H9 (cell line): ENCODE data around the gene TDP1. TPM values are rescaled to one million over a fixed set of nuclear protein-coding genes. Genes with fewer than 3 reads are reported as not detected.

ENCODE experiments used
- DNase-seq: peaks from one replicate; pipeline ENCODE4 v3.0.0-alpha.2; 2017
- H2AFZ ChIP-seq: one replicate; pipeline ENCODE4 v1.6.1; 2013; ENCODE audit warnings: mild to moderate bottlenecking, low read length, control low read depth, moderate library complexity
- H2AK5ac ChIP-seq: 2 replicates; pipeline ENCODE4 v1.6.1; 2013; ENCODE audit warnings: low read length, control low read depth, mixed read lengths; ENCODE audit not compliant: insufficient read length
- H2BK120ac ChIP-seq: one replicate; pipeline ENCODE4 v1.6.1; 2013; ENCODE audit warnings: low read depth, mild to moderate bottlenecking, low read length, control low read depth, inconsistent platforms; ENCODE audit not compliant: poor library complexity, severe bottlenecking
- H2BK12ac ChIP-seq: 2 replicates; pipeline ENCODE4 v1.6.1; 2013; ENCODE audit warnings: low read length, control low read depth, mixed read lengths, low read depth; ENCODE audit not compliant: insufficient read length
- H2BK15ac ChIP-seq: 2 replicates; pipeline ENCODE4 v1.6.1; 2013; ENCODE audit warnings: low read depth, low read length, control low read depth
- H2BK20ac ChIP-seq: one replicate; pipeline ENCODE4 v1.6.1; 2013; ENCODE audit warnings: low read depth, mild to moderate bottlenecking, low read length, control low read depth, inconsistent platforms; ENCODE audit not compliant: poor library complexity, severe bottlenecking
- H2BK5ac ChIP-seq: 2 replicates; pipeline ENCODE4 v1.6.1; 2013; ENCODE audit warnings: low read length, control low read depth, mixed read lengths; ENCODE audit not compliant: insufficient read length
- H3K14ac ChIP-seq: 2 replicates; pipeline ENCODE4 v1.6.1; 2013; ENCODE audit warnings: low read length, control low read depth; ENCODE audit not compliant: insufficient read depth
- H3K18ac ChIP-seq: 2 replicates; pipeline ENCODE4 v1.6.1; 2013; ENCODE audit warnings: low read depth, mild to moderate bottlenecking, mixed read lengths, low read length, control low read depth; ENCODE audit not compliant: insufficient read length
- H3K23ac ChIP-seq: 2 replicates; pipeline ENCODE4 v1.6.1; 2013; ENCODE audit warnings: low read length, control low read depth, mixed read lengths, low read depth; ENCODE audit not compliant: insufficient read length
- H3K23me2 ChIP-seq: 2 replicates; pipeline ENCODE4 v1.6.1; 2013; ENCODE audit warnings: low read depth, mild to moderate bottlenecking, mixed read lengths, low read length, control low read depth; ENCODE audit not compliant: insufficient read length, poor library complexity, severe bottlenecking
- H3K27ac ChIP-seq: 2 replicates; pipeline ENCODE4 v1.5.1; 2013; ENCODE audit warnings: low read length, control low read depth, mixed read lengths, low read depth; ENCODE audit not compliant: insufficient read length
- H3K27me3 ChIP-seq: 2 replicates; pipeline ENCODE4 v1.6.1; 2013; ENCODE audit warnings: low read length, control low read depth, inconsistent platforms; ENCODE audit not compliant: insufficient read depth
- H3K4ac ChIP-seq: 2 replicates; pipeline ENCODE4 v1.6.1; 2013; ENCODE audit warnings: low read depth, mild to moderate bottlenecking, control low read depth, inconsistent platforms, low read length, moderate library complexity
- H3K4me1 ChIP-seq: 2 replicates; pipeline ENCODE4 v1.6.1; 2013; ENCODE audit warnings: low read length, control low read depth, inconsistent platforms; ENCODE audit not compliant: insufficient read depth
- H3K4me2 ChIP-seq: 2 replicates; pipeline ENCODE4 v1.6.1; 2013; ENCODE audit warnings: low read length, control low read depth, mixed read lengths; ENCODE audit not compliant: insufficient read length, insufficient read depth
- H3K56ac ChIP-seq: 2 replicates; pipeline ENCODE4 v1.6.1; 2013; ENCODE audit warnings: low read depth, mild to moderate bottlenecking, mixed read lengths, low read length, control low read depth; ENCODE audit not compliant: insufficient read length
- H3K79me1 ChIP-seq: 2 replicates; pipeline ENCODE4 v1.6.1; 2013; ENCODE audit warnings: low read depth, mild to moderate bottlenecking, moderate library complexity, low read length, control low read depth, inconsistent platforms; ENCODE audit not compliant: insufficient read depth, poor library complexity, severe bottlenecking
- H3K79me2 ChIP-seq: 2 replicates; pipeline ENCODE4 v1.6.1; 2013; ENCODE audit warnings: low read length, control low read depth, inconsistent platforms; ENCODE audit not compliant: insufficient read depth
- H3K9ac ChIP-seq: 2 replicates; pipeline ENCODE4 v1.6.1; 2013; ENCODE audit warnings: low read length, control low read depth, mixed read lengths; ENCODE audit not compliant: insufficient read length; ENCODE audit errors: extremely low read depth
- H3K9me3 ChIP-seq: one replicate; pipeline ENCODE4 v1.6.1; 2013; ENCODE audit warnings: low read depth, low read length, inconsistent platforms; ENCODE audit not compliant: control insufficient read depth
- H3T11ph ChIP-seq: one replicate; pipeline ENCODE4 v1.6.1; 2013; ENCODE audit warnings: mild to moderate bottlenecking, low read length, control low read depth, inconsistent platforms
- H4K20me1 ChIP-seq: one replicate; pipeline ENCODE4 v1.6.1; 2013; ENCODE audit not compliant: control insufficient read depth, insufficient read length, insufficient read depth
- H4K5ac ChIP-seq: 2 replicates; pipeline ENCODE4 v1.6.1; 2013; ENCODE audit warnings: low read depth, mild to moderate bottlenecking, mixed read lengths, low read length, control low read depth; ENCODE audit not compliant: insufficient read length
- H4K8ac ChIP-seq: replicated peaks from 2 replicates; pipeline ENCODE4 v1.6.1; 2013; ENCODE audit warnings: low read length, control low read depth, mixed read lengths, low read depth; ENCODE audit not compliant: insufficient read length
- H4K91ac ChIP-seq: 2 replicates; pipeline ENCODE4 v1.6.1; 2013; ENCODE audit warnings: low read depth, mild to moderate bottlenecking, moderate library complexity, mixed read lengths, low read length, control low read depth; ENCODE audit not compliant: insufficient read length
- H3K27ac Mint-ChIP-seq, 3 experiments: 2 replicates in 2 of 3; 3 replicates in 1 of 3; pipeline ENCODE4 v1.8.0; 2020 to 2021; ENCODE audit warnings: mixed read lengths in 3 of 3, mild to moderate bottlenecking in 1 of 3, moderate library complexity in 1 of 3
- H3K27me3 Mint-ChIP-seq: 2 replicates; pipeline ENCODE4 v1.8.0; 2021; ENCODE audit warnings: low read depth, mild to moderate bottlenecking, moderate library complexity, mixed read lengths
- H3K36me3 Mint-ChIP-seq, 3 experiments: 2 replicates in 2 of 3; 3 replicates in 1 of 3; pipeline ENCODE4 v1.8.0; 2020 to 2021; ENCODE audit warnings: low read depth in 3 of 3, mixed read lengths in 3 of 3; ENCODE audit not compliant: insufficient read depth in 1 of 3
- H3K4me1 Mint-ChIP-seq, 2 experiments: 2 replicates each; pipeline ENCODE4 v1.8.0; 2020; ENCODE audit warnings: mixed read lengths in 2 of 2
- H3K4me3 Mint-ChIP-seq, 2 experiments: 2 replicates in 1 of 2; 3 replicates in 1 of 2; pipeline ENCODE4 v1.8.0; 2020 to 2021; ENCODE audit warnings: mild to moderate bottlenecking in 2 of 2, mixed read lengths in 2 of 2, moderate library complexity in 1 of 2
- H3K9me3 Mint-ChIP-seq, 2 experiments: 2 replicates in 1 of 2; 3 replicates in 1 of 2; pipeline ENCODE4 v1.8.0; 2020; ENCODE audit warnings: mild to moderate bottlenecking in 2 of 2, mixed read lengths in 2 of 2, moderate library complexity in 1 of 2
- CTCF ChIP-seq: fragments of 200-600 bp; sonication (generic); conservative IDR thresholded peaks from 3 replicates; pipeline ENCODE4 v1.8.0; 2021; ENCODE audit warnings: antibody characterized with exemption, mild to moderate bottlenecking
- WGBS: extraction: QIAGEN DNeasy Blood & Tissue Kit; methylation state at CpG from one replicate; pipeline ENCODE4 v1.1.7; 2013; ENCODE audit warnings: missing lambda C conversion rate, low lambda C conversion rate, mixed read lengths; ENCODE audit not compliant: insufficient read length; ENCODE audit errors: extremely low coverage; 5-methylcytosine and 5-hydroxymethylcytosine counted together
- total RNA-seq: library from RNA; stranded (reverse); gene quantifications from 2 replicates; pipeline ENCODE4 v1.2.1, GENCODE V29; 2021

Gene TDP1
- total RNA-seq, 1 experiment from 2014 or later = 53.4 TPM

- Histone ChIP-seq H4K20me1 (no peaks in the 10 kb centered on the region), H3K14ac (no peak overlapping the region), H3K27me3 (no peaks in the 10 kb centered on the region), H4K5ac (no peak overlapping the region), H3K4me1 (no peaks in the 10 kb centered on the region; the same call in 1 of the 2 replicates), H2BK20ac (no peak overlapping the region), H3K79me1 (no peaks in the 10 kb centered on the region), H3K18ac (no peak overlapping the region), H3K27ac (no peak overlapping the region), H3K23me2 (no peaks in the 10 kb centered on the region), H2BK12ac (no peak overlapping the region), H3K4ac (no peak overlapping the region), H3K9ac (no peak overlapping the region), H3K56ac (no peak overlapping the region), H3K4me2 (no peak overlapping the region), H4K91ac (no peak overlapping the region), H3K23ac (no peak overlapping the region), H3K79me2 (no peaks in the 10 kb centered on the region), H4K8ac (no peak overlapping the region), H2BK15ac (no peak overlapping the region), H2BK120ac (no peak overlapping the region), H2AK5ac (no peak overlapping the region), H2BK5ac (no peak overlapping the region), H3K9me3 (no peaks in the 10 kb centered on the region), H2AFZ (no peak overlapping the region), H3T11ph (no peak overlapping the region)
- no peak overlapping the region for H3K4me3 Mint-ChIP-seq
- H3K27me3 Mint-ChIP-seq = peaks cover 9% of the 10 kb centered on the region
- no peak for TF ChIP-seq CTCF
- no peak for DNase-seq
- H3K9me3 Mint-ChIP-seq = peaks cover 4 to 8% of the 10 kb centered on the region in 2 experiments
- no peak overlapping the region for H3K27ac Mint-ChIP-seq
- H3K36me3 Mint-ChIP-seq = peaks cover 0 to 8% (median 2%) of the 10 kb centered on the region in 3 experiments; a peak in 5 of 7 replicates
- H3K4me1 Mint-ChIP-seq = peaks cover 13 to 20% of the 10 kb centered on the region in 2 experiments
- WGBS = no CpG with 5 or more reads among the region's 2 CpGs
Measured at GRCh38 chr14:90093942-90094595, 138.3 kb downstream of the TDP1 start.

Other genes starting within 250 kb of the TDP1 start
- gene EFCAB11, start 1.2 kb upstream of the TDP1 start, total RNA-seq = 17.4 TPM in 2 replicates
- 0.35 and 0.39 TPM in 2 replicates for gene KCNK13, start 106.1 kb downstream of the TDP1 start, total RNA-seq